GM21528 (cell line): Measurements from ENCODE around the gene UPF3B.
"Not testable (repeated sequence)": the region's sequence is repeated elsewhere in the genome, so short reads cannot be mapped to it uniquely, and the experiment has no call there.

Experiments
- ATAC-seq: cut with Tn5 transposase; IDR thresholded peaks from one replicate; pipeline ENCODE4 v1.9.1; 2021; ENCODE audit warnings: mild to moderate bottlenecking, moderate library complexity; ENCODE audit not compliant: unreplicated experiment, low FRiP score

The UPF3B gene

DNA sequence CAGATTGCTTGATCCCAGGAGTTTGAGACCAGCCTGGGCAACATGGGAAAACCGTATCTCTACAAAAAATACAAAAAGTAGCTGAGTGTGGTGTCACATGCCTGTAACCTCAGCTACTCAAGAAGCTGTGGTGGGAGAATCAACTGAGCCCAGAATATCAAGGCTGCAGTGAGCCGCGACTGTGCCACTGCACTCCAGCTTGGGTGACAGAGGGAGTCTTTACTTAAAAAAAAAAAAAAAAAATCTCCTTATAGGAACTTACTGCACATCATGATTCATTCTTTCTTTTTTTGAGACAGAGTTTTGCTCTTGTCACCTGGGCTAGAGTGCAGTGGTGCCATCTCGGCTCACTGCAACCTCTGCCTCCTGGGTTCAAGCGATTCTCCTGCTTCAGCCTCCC, 24.3 kb downstream of the UPF3B start:
- ATAC-seq = no peak

DNA sequence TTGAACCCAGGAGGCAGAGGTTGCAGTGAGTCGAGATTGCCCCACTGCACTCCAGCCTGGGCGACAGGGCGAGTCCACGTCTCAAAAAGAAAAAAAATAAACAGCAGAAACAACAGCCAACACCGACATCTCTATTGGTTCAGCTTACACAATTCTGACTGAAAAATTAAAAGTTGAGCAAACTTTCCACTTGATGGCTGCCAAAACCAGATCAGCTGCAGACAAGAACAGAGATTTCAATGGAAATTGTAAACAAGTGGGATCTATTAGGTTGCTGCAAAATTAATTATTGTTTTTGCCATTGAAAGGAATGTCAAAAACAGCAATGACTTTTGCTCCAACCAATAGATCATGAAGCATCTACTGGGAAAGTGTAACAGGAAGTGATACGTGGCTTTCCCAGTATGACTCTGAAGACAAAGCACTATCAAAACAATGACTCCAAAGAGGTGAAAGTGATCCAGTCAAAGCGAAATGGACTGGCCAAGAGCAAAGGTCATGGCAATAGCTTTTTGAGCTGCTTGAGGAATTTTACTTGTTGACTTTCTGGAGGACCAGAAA, 26.3 kb downstream of the UPF3B start:
- ATAC-seq = no peak

DNA sequence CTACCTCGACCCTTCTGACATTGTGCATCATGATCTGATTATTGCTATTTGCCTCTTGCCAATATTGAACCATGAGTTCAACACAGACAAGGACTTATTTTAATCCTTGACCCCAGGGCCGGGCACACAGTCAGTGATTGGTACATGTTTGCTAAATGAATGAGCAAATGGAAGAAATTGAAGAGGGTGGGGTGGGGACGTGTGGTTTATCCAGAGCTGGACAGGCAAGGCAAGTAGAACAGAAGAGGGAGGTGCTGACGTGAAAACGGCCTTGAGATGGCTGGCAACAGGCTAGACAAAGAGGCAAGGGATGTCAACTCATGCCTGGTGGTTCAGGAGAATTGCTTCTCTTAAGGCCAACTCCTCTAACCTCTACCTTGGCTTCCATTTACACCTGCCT, 28.5 kb downstream of the UPF3B start:
- not testable (repeated sequence) for ATAC-seq

DNA sequence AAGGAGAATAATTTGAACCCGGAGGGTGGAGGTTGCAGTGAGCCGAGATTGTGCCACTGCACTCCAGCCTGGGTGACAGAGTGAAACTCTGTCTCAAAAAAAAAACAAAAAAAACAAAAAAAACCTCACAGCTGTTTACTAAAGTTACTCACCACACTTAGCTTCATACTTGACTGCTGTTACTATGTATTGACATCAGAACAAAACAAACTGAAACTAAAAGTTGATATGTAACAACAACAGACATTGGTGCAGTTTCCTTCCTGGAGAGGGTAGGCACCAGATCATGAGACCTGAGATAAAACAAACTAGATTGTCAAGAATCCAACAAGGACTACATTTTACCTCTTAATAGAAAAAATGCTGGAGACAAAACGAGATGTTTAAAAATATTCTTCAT, 31.1 kb downstream of the UPF3B start:
- ATAC-seq = not testable (repeated sequence)

DNA sequence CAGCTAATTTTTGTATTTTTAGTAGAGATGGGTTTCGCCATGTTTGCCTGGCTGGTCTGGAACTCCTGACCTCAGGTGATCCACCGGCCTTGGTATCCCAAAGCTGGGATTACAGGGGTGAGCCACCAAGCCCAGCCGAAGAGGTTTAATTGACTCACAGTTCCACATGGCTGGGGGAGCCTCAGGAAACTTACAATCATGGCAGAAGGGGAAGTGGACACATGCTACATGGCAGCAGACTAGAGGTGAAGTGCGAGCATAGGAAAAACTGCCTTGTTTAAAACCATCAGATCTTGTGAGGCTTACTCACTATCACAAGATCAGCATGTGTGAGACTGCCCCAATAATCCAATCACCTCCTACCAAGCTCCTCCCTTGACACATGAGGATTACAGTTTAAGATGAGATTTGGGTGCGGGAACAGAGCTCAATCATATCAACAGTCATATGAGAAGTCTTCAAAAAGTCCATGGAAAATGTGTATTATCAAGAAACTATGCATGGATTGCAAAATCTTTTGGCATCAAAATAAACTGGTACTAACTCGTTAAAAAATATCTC, 35.6 kb downstream of the UPF3B start:
- ATAC-seq = no peak

DNA sequence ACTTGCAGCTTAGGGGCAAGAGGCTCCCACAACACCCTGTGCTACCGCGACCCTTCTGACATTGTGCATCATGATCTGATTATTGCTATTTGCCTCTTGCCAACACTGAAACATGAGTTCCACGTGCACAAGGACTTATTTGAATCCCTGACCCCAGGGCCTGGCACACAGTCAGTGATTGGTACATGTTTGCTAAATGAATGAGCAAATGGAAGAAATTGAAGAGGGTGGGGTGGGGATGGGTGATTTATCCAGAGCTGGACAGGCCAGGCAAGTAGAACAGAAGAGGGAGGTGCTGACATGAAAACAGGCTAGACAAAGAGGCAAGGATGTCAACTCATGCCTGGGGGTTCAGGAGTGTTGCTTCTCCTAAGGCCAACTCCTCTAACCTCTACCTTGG, 36.5 kb downstream of the UPF3B start:
- ATAC-seq = no peak

DNA sequence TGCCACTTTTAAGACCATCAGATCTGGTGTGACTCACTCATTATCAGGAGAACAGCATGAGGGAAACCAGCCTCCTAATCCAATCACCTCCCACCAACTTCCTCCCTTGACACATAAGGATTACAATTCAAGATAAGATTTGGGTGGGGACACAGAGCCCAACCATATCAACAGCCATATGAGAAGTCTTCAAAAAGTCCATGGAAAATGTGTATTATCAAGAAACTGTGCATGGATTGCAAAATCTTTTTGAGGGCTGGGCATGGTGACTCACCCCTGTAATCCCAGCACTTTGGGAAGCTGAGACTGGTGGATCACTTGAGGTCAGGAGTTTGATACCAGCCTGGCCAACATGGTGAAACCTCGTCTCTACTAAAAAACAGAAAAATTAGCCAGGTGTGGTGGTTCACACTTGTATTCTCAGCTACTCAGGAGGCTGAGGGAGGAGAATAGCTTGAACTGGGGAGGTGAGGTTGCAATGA, 43.5 kb downstream of the UPF3B start:
- ATAC-seq = no peak

DNA sequence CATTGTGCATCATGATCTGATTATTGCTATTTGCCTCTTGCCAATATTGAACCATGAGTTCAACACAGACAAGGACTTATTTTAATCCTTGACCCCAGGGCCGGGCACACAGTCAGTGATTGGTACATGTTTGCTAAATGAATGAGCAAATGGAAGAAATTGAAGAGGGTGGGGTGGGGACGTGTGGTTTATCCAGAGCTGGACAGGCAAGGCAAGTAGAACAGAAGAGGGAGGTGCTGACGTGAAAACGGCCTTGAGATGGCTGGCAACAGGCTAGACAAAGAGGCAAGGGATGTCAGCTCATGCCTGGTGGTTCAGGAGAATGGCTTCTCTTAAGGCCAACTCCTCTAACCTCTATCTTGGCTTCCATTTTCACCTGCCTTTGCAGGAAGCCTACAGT, 44.3 kb downstream of the UPF3B start:
- not testable (repeated sequence) for ATAC-seq

DNA sequence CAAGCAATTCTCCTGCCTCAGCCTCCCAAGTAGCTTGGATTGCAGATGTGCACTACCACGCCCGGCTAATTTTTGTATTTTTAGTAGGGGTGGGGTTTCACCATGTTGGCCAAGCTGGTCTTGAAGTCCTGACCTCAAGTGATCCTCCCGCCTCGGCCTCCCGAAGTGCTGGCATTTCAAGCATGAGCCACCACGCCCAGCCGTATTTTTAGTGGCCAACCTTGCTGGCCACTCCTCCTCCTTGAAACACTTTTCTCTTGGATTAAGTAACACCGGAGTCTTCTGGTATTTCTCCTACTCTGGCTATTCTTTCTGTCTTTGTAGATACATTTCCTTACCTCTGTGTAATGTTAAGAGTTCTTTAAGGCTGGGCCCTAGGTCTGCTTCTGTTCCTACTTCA, 50.2 kb downstream of the UPF3B start:
- ATAC-seq = no peak

DNA sequence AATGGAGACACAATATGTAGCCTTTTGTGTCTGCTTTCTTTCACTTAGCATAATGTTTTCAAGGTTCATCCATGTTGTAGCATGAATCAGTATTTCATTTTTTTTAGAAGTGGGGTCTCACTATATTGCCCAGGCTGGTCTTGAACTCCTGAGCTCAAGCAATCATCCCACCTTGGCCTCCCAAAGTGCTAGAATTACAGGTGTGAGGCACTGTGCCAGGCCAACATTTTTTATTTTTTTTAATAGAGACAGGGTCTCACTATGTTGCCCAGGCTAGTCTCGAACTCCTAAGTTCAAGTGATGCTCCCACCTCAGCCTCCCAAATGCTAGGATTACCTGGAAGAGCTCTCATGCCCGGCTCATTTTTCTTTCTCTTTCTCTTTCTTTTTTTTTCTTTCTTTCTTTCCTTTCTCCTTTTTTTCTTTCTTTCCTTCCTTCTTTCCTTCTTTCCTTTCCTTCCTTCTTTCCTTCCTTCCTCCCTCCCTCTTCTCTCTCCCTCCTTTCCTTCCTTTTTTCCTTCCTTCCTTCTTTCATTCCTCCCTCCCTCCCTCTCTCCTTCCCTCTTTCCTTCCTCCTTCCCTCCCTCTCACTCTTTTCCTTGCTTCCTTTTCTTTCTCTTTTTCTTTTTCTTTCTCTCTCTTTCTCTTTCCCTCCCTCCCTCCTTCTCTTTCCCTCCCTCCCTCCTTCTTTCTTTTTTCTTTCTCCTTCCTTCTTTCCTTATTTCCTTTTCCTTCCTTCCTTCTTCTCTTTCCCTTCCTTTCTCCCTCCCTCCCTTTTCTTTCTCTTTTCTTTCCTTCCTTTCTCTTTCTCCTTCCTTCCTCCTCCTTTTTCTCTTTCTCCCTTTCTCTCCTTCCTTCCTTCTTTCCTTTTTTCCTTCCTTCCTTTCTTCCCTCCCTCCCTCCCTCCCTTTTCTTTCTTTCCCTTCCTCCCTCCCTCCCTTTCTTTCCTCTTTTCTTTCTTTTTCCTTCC, 51.2 kb downstream of the UPF3B start:
- ATAC-seq = no peak

DNA sequence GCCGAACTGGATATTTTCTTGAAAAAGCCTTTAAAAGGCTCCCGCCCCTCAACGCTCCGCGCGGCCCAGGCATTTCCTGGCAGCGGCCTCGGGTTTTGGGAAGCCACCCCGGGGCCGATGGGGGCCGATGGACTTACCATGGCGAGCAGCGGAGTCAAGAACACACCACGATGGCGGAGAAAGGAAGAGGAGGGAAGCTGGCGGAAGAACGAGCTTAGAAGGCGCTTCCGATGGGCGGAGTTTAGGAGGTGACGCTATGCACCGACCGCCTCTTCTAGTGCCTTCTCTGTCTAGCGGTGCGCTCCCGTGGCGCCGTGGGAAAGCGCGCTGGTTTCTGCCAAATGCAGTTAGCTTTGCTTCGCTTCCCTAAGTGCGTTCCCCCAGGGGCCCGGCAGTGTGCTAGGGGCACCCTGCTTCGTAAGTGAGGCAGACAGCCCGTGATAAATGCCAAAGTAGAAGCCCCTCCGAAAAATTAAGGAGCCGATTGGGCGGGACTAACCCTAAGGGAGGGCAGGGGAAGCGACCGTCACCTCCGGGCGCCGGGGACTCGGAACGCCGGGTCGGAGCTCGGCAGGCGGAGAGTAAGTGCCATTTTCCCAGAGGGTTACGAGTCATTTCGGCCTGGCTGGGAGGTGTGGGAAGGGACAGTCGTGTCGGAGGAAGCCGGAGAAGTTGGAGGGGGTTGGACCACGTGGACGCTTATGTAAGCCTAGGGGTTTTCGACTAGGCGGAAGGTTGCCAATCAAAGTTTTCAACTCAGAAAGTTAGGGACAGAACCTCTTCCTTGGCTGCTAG, 61.1 kb downstream of the UPF3B start, which contains the start of gene RPL39:
Gene RPL39 (minus strand): TSS at position 194 of the 795 bp plus-strand sequence. CDS start 54 bp downstream, at position 140.
- ATAC-seq = peak; percentile 95

DNA sequence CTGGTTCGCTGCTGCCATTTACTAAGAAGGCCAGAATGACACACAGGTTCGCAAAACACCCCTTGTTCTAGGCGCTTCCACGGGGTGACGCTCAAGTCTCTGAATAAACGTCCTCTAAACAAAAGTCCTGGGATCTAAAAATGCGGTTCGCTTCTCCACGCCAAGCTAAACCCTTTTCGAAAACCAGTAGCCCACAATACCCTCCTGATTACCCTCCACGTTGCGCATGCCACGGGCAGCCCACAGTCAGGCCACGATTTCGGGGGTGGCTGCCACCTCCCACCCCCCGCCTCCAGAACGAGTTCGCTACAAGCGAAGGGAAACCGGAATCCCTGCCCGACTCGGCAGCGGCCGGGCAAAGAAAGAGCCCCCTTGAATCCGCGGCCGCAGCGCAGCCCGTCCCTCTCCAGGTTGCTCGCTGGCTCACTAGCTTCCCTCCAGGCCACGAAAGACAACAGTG, 61.8 kb downstream of the UPF3B start:
- ATAC-seq = peak; percentile 28

DNA sequence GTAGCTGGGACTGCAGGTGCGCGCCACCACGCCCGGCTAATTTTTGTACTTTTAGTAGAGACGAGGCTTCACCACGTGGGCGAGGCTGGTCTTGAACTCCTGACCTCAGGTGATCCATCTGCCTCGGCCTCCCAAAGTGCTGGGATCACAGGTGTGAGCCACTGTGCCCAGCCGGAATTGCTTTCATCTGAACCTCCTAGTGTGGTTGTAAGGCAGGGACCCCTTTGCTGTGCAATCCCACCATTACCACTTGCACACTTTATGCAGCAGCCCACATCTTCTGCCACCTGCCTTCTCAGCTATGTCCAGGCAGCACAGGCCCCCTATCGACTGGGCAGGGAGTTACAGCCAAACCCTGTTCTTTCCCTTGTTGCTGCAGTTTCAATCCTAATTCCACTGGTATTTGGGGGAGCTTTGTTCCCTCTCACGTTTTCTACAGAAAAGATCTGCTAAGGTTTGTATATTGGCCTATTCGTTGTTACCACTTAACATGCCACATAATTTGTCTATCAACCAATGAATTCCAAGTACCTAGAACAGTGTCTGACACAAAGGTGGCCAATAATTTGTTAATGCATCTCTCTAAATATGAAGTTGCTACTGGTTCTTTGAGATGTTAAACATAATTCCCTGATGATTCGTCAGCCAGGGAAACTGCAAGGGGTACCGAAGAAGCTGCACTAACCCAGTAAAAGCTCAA, 67.9 kb downstream of the UPF3B start:
- no peak for ATAC-seq
